HEK293 (cell line): Measurements from ENCODE around the gene JOSD1.

Experiments
- CTCF ChIA-PET: fragments of 350-600 bp; formaldehyde crosslinking; extraction: SDS; loops from one replicate; lab custom pipeline; 2021; ENCODE audit warnings: antibody characterized with exemption; lab: Yijun Ruan, JAX
- POLR2A ChIA-PET: fragments of 300-600 bp; formaldehyde crosslinking; extraction: SDS; loops from one replicate; lab custom pipeline; 2020; ENCODE audit warnings: antibody characterized with exemption, inconsistent platforms; lab: Yijun Ruan, JAX
- H3K27ac ChIP-seq: fragments of 200-500 bp; sonication (Bioruptor generic); 2 replicates; pipeline ENCODE4 v1.5.1; 2014; ENCODE audit warnings: low read depth, low read length, control low read depth, inconsistent platforms; ENCODE audit errors: extremely low read depth
- H3K36me3 ChIP-seq, 2 experiments: fragments of 200-500 bp in 1 of 2; sonication (Bioruptor generic) in 1 of 2; 1 replicate in 1 of 2; 2 replicates in 1 of 2; pipeline ENCODE4 v1.5.1; 2014 to 2017; ENCODE audit warnings: inconsistent platforms in 2 of 2, low read length in 2 of 2; ENCODE audit not compliant: control insufficient read depth in 2 of 2, insufficient read depth in 1 of 2
- H3K4me1 ChIP-seq: fragments of 200-500 bp; sonication (Bioruptor generic); 2 replicates; pipeline ENCODE4 v1.5.1; 2014; ENCODE audit warnings: mild to moderate bottlenecking, low read length, inconsistent platforms; ENCODE audit not compliant: control insufficient read depth, insufficient read depth
- H3K4me3 ChIP-seq: 2 replicates; pipeline ENCODE4 v1.5.1; 2011; ENCODE audit warnings: low read depth, mild to moderate bottlenecking, control low read depth, low read length, moderate library complexity
- H3K9me3 ChIP-seq: fragments of 200-500 bp; sonication (Bioruptor generic); 2 replicates; pipeline ENCODE4 v1.5.1; 2014; ENCODE audit warnings: low read depth, low read length, inconsistent platforms; ENCODE audit not compliant: control insufficient read depth, insufficient read depth
- GLIS2 ChIP-seq: fragments of 450-650 bp; formaldehyde crosslinking; IDR thresholded peaks from 2 replicates; pipeline ENCODE4 v1.5.1; 2016; ENCODE audit warnings: missing biosample characterization, missing genetic modification characterization
- HOXC10 ChIP-seq: sonication (generic); formaldehyde crosslinking; IDR thresholded peaks from 2 replicates; pipeline ENCODE4 v1.8.1; 2023; ENCODE audit warnings: mild to moderate bottlenecking, missing genetic modification reagents
- TCF7L2 ChIP-seq: IDR thresholded peaks from 2 replicates; pipeline ENCODE4 v1.6.1; 2011; ENCODE audit warnings: low read depth, mild to moderate bottlenecking, inconsistent platforms, low read length, moderate library complexity, borderline replicate concordance
- TRIM28 ChIP-seq: IDR thresholded peaks from 2 replicates; pipeline ENCODE4 v1.6.1; 2011; ENCODE audit warnings: low read length, control low read depth, borderline replicate concordance
- ZNF114 ChIP-seq: fragments of 450-650 bp; formaldehyde crosslinking; IDR thresholded peaks from 2 replicates; pipeline ENCODE4 v1.5.0; 2017; ENCODE audit warnings: missing biosample characterization, missing genetic modification characterization
- ZNF157 ChIP-seq: fragments of 450-650 bp; formaldehyde crosslinking; IDR thresholded peaks from 2 replicates; pipeline ENCODE4 v1.5.1; 2016; ENCODE audit warnings: missing biosample characterization, missing genetic modification characterization
- ZNF175 ChIP-seq: fragments of 450-650 bp; formaldehyde crosslinking; IDR thresholded peaks from 2 replicates; pipeline ENCODE4 v1.5.1; 2016; ENCODE audit warnings: missing biosample characterization, missing genetic modification characterization
- ZNF214 ChIP-seq: fragments of 450-650 bp; formaldehyde crosslinking; IDR thresholded peaks from 2 replicates; pipeline ENCODE4 v1.5.1; 2017; ENCODE audit warnings: missing biosample characterization, mild to moderate bottlenecking, missing genetic modification characterization, borderline replicate concordance
- ZNF24 ChIP-seq: fragments of 450-650 bp; formaldehyde crosslinking; IDR thresholded peaks from 2 replicates; pipeline ENCODE4 v1.5.1; 2016; ENCODE audit warnings: missing biosample characterization, missing genetic modification characterization
- ZNF311 ChIP-seq: fragments of 450-650 bp; formaldehyde crosslinking; IDR thresholded peaks from 2 replicates; pipeline ENCODE4 v1.5.1; 2017; ENCODE audit warnings: missing biosample characterization, missing genetic modification characterization, borderline replicate concordance
- ZNF473 ChIP-seq: fragments of 450-650 bp; formaldehyde crosslinking; IDR thresholded peaks from 2 replicates; pipeline ENCODE4 v1.5.1; 2017; ENCODE audit warnings: missing biosample characterization, missing genetic modification characterization
- ZNF521 ChIP-seq: fragments of 450-650 bp; formaldehyde crosslinking; IDR thresholded peaks from 2 replicates; pipeline ENCODE4 v1.5.1; 2017; ENCODE audit warnings: missing biosample characterization, mild to moderate bottlenecking, missing genetic modification characterization
- ZNF548 ChIP-seq: fragments of 450-650 bp; formaldehyde crosslinking; IDR thresholded peaks from 2 replicates; pipeline ENCODE4 v1.5.1; 2016; ENCODE audit warnings: missing biosample characterization, missing genetic modification characterization
- ZNF555 ChIP-seq: fragments of 450-650 bp; formaldehyde crosslinking; conservative IDR thresholded peaks from 2 replicates; pipeline ENCODE4 v1.5.1; 2017; ENCODE audit warnings: missing biosample characterization, mild to moderate bottlenecking, missing genetic modification characterization, inconsistent platforms
- TF ChIP-seq, protein P1 (sequence below): IDR thresholded peaks from 2 replicates; pipeline ENCODE4 v1.6.1; 2011; ENCODE audit warnings: mild to moderate bottlenecking, low read depth, low read length, borderline replicate concordance
- TF ChIP-seq, protein P2 (sequence below): fragments of 450-650 bp; formaldehyde crosslinking; IDR thresholded peaks from 2 replicates; pipeline ENCODE4 v1.5.1; 2017; ENCODE audit warnings: missing biosample characterization, mild to moderate bottlenecking, missing genetic modification characterization, moderate library complexity
- TF ChIP-seq, protein P3 (sequence below): sonication (generic); formaldehyde crosslinking; IDR thresholded peaks from 2 replicates; pipeline ENCODE4 v1.8.1; 2022; ENCODE audit warnings: mild to moderate bottlenecking, moderate library complexity, missing genetic modification reagents
- TF ChIP-seq, protein P4 (sequence below): fragments of 450-650 bp; formaldehyde crosslinking; IDR thresholded peaks from 2 replicates; pipeline ENCODE4 v1.5.1; 2016; ENCODE audit warnings: missing biosample characterization, missing genetic modification characterization
- TF ChIP-seq, protein P5 (sequence below): fragments of 450-650 bp; formaldehyde crosslinking; IDR thresholded peaks from 2 replicates; pipeline ENCODE4 v1.5.1; 2016; ENCODE audit warnings: missing biosample characterization, missing genetic modification characterization
- TF ChIP-seq, protein P6 (sequence below): fragments of 450-650 bp; formaldehyde crosslinking; IDR thresholded peaks from 2 replicates; pipeline ENCODE4 v1.5.1; 2016; ENCODE audit warnings: missing biosample characterization, missing genetic modification characterization, low read depth

Gene JOSD1

DNA sequence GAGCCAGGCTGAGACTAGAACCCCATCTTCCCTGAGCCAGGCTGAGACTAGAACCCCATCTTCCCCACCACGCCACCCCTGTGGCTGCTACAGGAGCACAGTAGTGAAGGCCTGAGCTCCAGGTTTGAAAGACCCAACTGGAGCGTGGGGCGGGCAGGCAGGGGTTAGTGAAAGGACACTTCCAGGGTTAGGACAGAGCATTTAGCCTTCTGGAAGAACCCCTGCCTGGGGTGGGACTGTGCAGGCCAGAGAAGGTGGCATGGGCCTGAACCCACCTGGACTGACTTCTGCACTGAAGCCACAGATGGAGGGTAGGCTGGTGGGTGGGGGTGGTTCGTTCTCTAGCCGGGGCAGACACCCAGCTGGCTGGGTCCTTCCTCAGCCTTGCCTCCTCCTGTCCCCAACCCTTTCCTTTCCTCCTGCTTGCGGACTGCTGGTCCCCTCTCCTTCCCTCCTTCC is 31.0 kb upstream of the JOSD1 start:
- H3K36me3 ChIP-seq = peaks cover 16 to 96% of the 10 kb centered on the region in 2 experiments
- CTCF ChIA-PET = interaction anchor here (0.6 to 1.9 kb wide), 5 partner anchors 10 to 587 kb away, joined by 3 to 13 read pairs (median 3); partner anchors contain the start of gene RPL3
- no peaks in the 10 kb centered on the region for H3K9me3 ChIP-seq
- no peaks in the 10 kb centered on the region for H3K4me1 ChIP-seq
- no peak overlapping the region for H3K4me3 ChIP-seq
- peak overlapping the region; percentile 17; the same call in 1 of the 2 replicates for H3K27ac ChIP-seq
- POLR2A ChIA-PET = interaction anchor here (1.3 kb wide), 1 partner anchor 26 kb away, joined by 6 read pairs; the partner anchor contains the start of gene GTPBP1
- TF ChIP-seq ZNF473 (tag by site-specific recombination) = no peak
- TF ChIP-seq TCF7L2 = no peak
- TF ChIP-seq, protein P1, sequence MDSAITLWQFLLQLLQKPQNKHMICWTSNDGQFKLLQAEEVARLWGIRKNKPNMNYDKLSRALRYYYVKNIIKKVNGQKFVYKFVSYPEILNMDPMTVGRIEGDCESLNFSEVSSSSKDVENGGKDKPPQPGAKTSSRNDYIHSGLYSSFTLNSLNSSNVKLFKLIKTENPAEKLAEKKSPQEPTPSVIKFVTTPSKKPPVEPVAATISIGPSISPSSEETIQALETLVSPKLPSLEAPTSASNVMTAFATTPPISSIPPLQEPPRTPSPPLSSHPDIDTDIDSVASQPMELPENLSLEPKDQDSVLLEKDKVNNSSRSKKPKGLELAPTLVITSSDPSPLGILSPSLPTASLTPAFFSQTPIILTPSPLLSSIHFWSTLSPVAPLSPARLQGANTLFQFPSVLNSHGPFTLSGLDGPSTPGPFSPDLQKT = no peak
- TF ChIP-seq ZNF311 = no peak
- no peak for TF ChIP-seq ZNF157
- TF ChIP-seq TRIM28 = no peak
- TF ChIP-seq ZNF175 (tag by site-specific recombination) = no peak
- no peak for TF ChIP-seq ZNF555 (tag by site-specific recombination)
- no peak for TF ChIP-seq ZNF214 (tag by site-specific recombination)
- TF ChIP-seq, protein P2, sequence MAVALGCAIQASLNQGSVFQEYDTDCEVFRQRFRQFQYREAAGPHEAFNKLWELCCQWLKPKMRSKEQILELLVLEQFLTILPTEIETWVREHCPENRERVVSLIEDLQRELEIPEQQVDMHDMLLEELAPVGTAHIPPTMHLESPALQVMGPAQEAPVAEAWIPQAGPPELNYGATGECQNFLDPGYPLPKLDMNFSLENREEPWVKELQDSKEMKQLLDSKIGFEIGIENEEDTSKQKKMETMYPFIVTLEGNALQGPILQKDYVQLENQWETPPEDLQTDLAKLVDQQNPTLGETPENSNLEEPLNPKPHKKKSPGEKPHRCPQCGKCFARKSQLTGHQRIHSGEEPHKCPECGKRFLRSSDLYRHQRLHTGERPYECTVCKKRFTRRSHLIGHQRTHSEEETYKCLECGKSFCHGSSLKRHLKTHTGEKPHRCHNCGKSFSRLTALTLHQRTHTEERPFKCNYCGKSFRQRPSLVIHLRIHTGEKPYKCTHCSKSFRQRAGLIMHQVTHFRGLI (tag by site-specific recombination) = no peak
- no peak for TF ChIP-seq ZNF548 (tag by site-specific recombination)
- TF ChIP-seq, protein P3, sequence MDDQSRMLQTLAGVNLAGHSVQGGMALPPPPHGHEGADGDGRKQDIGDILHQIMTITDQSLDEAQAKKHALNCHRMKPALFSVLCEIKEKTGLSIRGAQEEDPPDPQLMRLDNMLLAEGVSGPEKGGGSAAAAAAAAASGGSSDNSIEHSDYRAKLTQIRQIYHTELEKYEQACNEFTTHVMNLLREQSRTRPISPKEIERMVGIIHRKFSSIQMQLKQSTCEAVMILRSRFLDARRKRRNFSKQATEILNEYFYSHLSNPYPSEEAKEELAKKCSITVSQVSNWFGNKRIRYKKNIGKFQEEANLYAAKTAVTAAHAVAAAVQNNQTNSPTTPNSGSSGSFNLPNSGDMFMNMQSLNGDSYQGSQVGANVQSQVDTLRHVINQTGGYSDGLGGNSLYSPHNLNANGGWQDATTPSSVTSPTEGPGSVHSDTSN (CRISPR knock-in tag) = no peak
- TF ChIP-seq ZNF114 (tag by site-specific recombination) = no peak
- TF ChIP-seq ZNF521 (tag by site-specific recombination) = no peak

DNA sequence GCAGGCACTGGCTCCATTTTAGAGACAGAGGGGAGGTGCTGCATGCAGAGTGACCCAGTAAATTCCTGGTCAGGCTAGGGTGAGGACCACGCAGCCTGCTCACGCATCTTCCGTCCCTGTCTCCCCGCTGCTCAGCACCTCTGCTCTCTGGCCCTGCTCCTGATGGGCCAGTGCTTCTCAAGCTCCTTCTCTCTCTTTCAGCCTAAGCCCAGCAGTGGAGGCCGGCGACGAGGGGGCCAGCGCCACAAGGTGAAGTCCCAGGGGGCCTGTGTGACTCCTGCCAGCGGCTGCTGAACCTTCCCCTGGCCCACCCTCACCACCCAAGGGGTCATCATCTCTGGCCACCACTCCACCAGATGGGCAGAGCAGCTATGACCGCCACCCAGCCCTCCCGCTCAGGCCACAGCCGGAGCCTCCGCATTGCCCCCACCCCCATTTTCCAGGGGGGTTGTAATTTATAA is 29.7 kb upstream of the JOSD1 start:
- ChIA-PET CTCF (interaction anchor here (0.7 to 0.9 kb wide), 2 partner anchors 15 to 16 kb away, joined by 3 read pairs; no protein-coding TSS in a partner anchor), POLR2A (no interaction called here)
- no peaks in the 10 kb centered on the region for H3K9me3 ChIP-seq
- no peak overlapping the region for H3K4me3 ChIP-seq
- peaks cover 17 to 96% of the 10 kb centered on the region in 2 experiments for H3K36me3 ChIP-seq
- H3K4me1 ChIP-seq = no peaks in the 10 kb centered on the region
- TF ChIP-seq ZNF24 (tag by site-specific recombination) = no peak
- 0 out of 2 replicates have a peak, but pooled peaks have one; percentile 25 for TF ChIP-seq GLIS2 (tag by site-specific recombination)
- TF ChIP-seq, protein P4, sequence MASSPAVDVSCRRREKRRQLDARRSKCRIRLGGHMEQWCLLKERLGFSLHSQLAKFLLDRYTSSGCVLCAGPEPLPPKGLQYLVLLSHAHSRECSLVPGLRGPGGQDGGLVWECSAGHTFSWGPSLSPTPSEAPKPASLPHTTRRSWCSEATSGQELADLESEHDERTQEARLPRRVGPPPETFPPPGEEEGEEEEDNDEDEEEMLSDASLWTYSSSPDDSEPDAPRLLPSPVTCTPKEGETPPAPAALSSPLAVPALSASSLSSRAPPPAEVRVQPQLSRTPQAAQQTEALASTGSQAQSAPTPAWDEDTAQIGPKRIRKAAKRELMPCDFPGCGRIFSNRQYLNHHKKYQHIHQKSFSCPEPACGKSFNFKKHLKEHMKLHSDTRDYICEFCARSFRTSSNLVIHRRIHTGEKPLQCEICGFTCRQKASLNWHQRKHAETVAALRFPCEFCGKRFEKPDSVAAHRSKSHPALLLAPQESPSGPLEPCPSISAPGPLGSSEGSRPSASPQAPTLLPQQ (tag by site-specific recombination) = no peak
- TF ChIP-seq, protein P5, sequence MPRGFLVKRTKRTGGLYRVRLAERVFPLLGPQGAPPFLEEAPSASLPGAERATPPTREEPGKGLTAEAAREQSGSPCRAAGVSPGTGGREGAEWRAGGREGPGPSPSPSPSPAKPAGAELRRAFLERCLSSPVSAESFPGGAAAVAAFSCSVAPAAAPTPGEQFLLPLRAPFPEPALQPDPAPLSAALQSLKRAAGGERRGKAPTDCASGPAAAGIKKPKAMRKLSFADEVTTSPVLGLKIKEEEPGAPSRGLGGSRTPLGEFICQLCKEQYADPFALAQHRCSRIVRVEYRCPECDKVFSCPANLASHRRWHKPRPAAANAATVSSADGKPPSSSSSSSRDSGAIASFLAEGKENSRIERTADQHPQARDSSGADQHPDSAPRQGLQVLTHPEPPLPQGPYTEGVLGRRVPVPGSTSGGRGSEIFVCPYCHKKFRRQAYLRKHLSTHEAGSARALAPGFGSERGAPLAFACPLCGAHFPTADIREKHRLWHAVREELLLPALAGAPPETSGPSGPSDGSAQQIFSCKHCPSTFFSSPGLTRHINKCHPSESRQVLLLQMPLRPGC = no peak
- TF ChIP-seq, protein P6, sequence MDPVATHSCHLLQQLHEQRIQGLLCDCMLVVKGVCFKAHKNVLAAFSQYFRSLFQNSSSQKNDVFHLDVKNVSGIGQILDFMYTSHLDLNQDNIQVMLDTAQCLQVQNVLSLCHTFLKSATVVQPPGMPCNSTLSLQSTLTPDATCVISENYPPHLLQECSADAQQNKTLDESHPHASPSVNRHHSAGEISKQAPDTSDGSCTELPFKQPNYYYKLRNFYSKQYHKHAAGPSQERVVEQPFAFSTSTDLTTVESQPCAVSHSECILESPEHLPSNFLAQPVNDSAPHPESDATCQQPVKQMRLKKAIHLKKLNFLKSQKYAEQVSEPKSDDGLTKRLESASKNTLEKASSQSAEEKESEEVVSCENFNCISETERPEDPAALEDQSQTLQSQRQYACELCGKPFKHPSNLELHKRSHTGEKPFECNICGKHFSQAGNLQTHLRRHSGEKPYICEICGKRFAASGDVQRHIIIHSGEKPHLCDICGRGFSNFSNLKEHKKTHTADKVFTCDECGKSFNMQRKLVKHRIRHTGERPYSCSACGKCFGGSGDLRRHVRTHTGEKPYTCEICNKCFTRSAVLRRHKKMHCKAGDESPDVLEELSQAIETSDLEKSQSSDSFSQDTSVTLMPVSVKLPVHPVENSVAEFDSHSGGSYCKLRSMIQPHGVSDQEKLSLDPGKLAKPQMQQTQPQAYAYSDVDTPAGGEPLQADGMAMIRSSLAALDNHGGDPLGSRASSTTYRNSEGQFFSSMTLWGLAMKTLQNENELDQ (tag by site-specific recombination) = no peak
- TF ChIP-seq HOXC10 (CRISPR knock-in tag) = no peak
- no peak overlapping the region for H3K27ac ChIP-seq
